Stimulated activated CD4-positive, alpha-beta T cell treated with anti-CD3 and anti-CD28 coated beads, Interleukin-2, amount 100 ng/mL, for 4 hours (primary cell): ENCODE measurements around the gene ARID1B.
A peak's percentile ranks its signal among the peaks of the same experiment; 100 is the strongest.

Experiments used
- DNase-seq: peaks from one replicate; pipeline ENCODE4 v3.0.0-alpha.2; 2020; ENCODE audit warnings: low read depth

Gene ARID1B

GRCh38 chr6:157101166-157101565, 324.0 kb downstream of the ARID1B start:
- DNase-seq = no peak

GRCh38 chr6:157104803-157105202, 327.6 kb downstream of the ARID1B start:
- DNase-seq = no peak

GRCh38 chr6:157106487-157106886, 329.3 kb downstream of the ARID1B start:
- peak; percentile 9 for DNase-seq

GRCh38 chr6:157107571-157107914, 330.4 kb downstream of the ARID1B start:
- no peak for DNase-seq

GRCh38 chr6:157107915-157108651, 330.9 kb downstream of the ARID1B start:
- no peak for DNase-seq

- DNase-seq = no peak
Observed at GRCh38 chr6:157108923-157109322, 331.7 kb downstream of the ARID1B start.

- DNase-seq = no peak
Observed at GRCh38 chr6:157110607-157111006, 333.4 kb downstream of the ARID1B start.

- DNase-seq = no peak
Observed at GRCh38 chr6:157113389-157113788, 336.2 kb downstream of the ARID1B start.

GRCh38 chr6:157116426-157116825, 339.2 kb downstream of the ARID1B start:
- no peak for DNase-seq

- DNase-seq = no peak
Observed at GRCh38 chr6:157117431-157118095, 340.4 kb downstream of the ARID1B start.

GRCh38 chr6:157119502-157120027, 342.4 kb downstream of the ARID1B start:
- no peak for DNase-seq

GRCh38 chr6:157120534-157121232, 343.5 kb downstream of the ARID1B start:
- DNase-seq = no peak

- DNase-seq = no peak
Observed at GRCh38 chr6:157121897-157122296, 344.7 kb downstream of the ARID1B start.

- no peak for DNase-seq
Observed at GRCh38 chr6:157123234-157123633, 346.1 kb downstream of the ARID1B start.

- DNase-seq = no peak
Observed at GRCh38 chr6:157124485-157125254, 347.5 kb downstream of the ARID1B start.

GRCh38 chr6:157125531-157125930, 348.4 kb downstream of the ARID1B start:
- no peak for DNase-seq

- no peak for DNase-seq
Observed at GRCh38 chr6:157126183-157127098, 349.3 kb downstream of the ARID1B start.

GRCh38 chr6:157128235-157128775, 351.1 kb downstream of the ARID1B start:
- DNase-seq = no peak

GRCh38 chr6:157131250-157131649, 354.1 kb downstream of the ARID1B start:
- DNase-seq = no peak

- DNase-seq = no peak
Observed at GRCh38 chr6:157133856-157134255, 356.7 kb downstream of the ARID1B start.
